Stimulated activated CD8-positive, alpha-beta memory T cell treated with anti-CD3 and anti-CD28 coated beads, Interleukin-4, amount 100 ng/mL, for 24 hours (primary cell): Measurements from ENCODE around the gene ZNF25.
"Not testable (repeated sequence)": the region's sequence is repeated elsewhere in the genome, so short reads cannot be mapped to it uniquely, and the experiment has no call there.

Source experiments
- DNase-seq: peaks from one replicate; pipeline ENCODE4 v3.0.0-alpha.2; 2020; ENCODE audit warnings: low read depth

The ZNF25 gene

DNA sequence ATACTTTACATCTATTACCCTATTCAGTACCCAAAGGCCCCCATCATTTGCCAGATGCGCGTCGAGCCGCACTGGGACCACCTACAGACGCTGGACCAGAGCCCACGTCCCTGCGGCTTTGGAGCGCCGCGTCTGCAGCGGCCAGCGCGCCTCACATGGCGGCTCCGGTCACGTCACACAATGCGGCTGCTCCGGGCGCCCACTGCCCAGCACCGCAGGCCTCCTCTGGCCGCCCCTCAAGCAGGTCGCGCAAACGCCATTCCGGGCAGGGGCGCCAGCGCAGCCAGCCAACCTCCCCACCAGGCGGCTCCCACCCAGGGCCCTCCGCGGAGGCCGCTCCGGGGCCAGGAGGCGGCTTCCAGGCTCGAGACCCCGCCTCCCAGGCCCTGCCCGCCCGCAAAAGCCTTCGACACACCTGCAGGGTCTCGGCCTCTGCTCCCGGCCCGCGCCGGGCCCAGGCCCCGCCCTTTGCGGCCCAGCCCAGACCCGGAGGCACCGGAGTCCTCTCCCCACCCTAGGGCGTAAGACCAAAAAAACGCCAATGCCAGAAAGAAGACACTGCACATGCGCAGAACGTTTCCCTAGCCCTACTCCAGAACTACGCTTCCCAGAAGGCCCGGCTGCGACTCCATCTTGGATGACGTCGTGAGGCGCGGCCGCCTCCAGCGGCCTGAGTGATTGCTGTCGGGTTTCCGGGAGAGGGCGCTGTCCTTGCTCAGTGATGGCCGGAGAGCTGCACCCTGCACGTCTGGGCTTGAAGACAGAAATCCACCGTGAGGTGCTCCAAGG, at the start of gene ZNF25:
TSS of gene ZNF25 (minus strand) at position 557 of the 789 bp plus-strand sequence. CDS start 4,925 bp downstream, outside the sequence.
- DNase-seq, result peak; percentile 93

DNA sequence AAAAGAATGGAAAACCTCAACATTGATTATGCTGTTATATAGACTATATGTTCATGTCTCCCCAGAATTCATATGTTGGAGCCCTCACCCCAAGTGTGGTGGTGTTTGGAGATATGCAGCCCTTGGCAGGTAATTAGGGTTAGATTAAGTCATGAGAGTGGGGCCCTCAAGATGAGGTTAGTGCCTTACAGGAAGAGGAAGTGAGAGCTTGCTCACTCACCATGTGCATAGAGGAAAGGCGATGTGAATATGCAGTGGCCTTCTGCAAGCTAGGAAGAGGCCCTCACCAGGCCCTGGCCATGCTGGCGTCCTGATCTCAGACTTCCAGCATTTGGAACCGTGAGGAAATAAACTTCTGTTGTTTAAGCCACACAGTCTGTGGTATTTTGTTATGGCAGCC, 48.8 kb upstream of the ZNF25 start:
- DNase-seq, result no peak

DNA sequence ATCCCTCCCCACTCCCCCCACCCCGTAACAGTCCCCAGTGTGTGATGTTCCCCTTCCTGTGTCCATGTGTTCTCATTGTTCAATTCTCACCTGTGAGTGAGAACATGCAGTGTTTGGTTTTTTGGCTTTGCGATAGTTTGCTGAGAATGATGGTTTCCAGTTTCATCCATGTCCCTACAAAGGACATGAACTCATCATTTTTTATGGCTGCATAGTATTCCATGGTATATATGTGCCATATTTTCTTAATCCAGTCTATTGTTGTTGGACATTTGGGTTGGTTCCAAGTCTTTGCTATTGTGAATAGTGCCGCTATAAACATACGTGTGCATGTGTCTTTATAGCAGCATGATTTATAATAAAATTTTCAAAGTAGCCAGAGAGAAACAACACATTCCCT, 42.7 kb upstream of the ZNF25 start:
- not testable (repeated sequence) for DNase-seq

DNA sequence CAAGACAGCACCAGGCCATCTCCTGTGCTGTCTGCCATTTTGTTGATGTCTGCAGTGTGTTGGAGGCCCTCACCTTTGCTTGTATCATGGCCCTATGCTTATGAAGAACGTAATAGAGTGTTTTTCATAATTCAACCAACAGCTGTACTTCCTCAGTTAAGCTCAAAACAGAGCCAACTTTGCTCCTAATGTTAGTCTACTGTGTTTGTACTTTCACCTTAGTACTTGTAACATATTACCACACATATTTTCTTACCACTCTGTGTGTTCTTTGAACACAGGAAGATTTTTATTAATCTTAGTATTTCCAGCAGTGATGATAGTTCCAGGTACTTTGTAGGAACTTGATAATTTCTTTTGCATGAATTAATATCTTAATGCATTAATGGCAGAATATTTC, 39.9 kb upstream of the ZNF25 start:
- DNase-seq, result no peak

DNA sequence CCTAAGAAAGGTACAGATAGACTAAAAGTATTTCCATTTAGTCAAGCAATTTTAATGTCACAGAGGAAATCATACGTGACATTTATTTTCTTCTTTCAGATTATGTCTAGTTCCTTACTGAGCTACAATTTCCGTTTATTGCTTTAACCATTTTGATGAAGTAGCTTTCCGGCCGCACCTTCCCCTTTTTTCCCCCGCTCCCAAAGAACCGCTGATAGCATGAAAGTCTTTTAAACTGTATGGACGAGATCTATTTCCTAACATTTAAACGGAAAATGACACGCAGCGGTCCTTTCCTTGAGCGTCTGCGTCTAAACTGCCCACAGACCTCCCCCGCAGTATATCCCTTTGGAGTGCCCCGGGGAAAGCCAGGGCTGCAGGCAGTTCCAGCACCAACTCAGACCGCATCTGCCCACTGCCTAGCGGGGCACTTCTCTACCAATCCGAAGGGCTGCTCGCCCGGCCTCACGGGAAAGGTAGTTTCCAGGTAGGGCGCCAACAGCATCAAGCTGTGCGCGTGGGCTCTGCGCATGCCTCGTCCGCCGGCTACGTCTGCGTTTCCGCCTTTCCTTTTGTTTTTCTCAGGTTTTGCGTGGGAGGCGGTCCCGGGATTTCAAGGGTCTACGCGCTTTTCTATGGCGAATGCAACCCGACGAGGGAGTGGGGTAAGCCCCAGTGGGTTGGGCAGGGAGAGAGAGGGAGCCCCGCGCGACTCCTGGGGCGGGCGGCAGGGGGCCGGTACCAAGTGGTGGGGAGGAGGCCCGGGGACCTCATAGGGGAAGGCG, 33.9 kb upstream of the ZNF25 start, which contains the start of gene ZNF33A:
TSS of gene ZNF33A (plus strand) at position 557 of the 785 bp plus-strand sequence. CDS start 1,667 bp downstream, outside the sequence.
- peak; percentile 88 for DNase-seq

DNA sequence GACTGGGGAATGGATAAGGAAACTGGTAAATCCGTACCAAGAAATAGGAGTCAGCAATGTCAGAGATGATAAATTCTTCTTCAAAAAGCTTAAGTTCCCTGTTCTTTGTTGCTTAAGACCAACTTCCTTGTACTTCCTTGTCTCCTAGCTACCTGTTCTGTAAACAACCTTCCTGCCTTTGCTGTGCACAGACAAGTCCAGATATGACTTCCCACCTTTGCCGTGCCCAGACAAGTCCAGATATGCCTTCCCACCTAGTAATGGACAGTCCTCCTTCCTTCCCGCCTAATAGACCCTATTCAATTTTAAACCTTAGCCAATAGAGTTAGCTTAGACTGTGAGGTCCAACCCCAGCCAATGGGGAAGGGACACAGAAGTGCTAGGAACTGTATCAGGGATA, 31.5 kb upstream of the ZNF25 start:
- no peak for DNase-seq

DNA sequence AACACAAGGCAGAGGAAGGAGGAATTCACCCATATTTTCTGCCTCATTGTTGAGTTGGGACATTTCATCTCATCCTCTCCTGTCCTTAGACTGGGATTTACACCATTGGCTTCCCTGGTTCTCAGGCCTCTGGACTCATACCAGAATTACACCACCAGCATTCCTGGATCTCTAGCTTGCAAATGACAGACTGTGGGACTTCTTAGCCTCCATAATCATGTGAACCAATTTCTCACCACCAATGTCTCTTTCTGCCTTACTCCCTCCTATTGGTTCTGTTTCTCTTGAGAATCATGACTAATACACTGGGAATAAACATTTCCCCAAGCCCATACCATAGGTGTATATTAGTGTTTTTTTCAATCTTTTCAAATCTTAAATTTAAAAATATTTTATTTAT, 31.1 kb upstream of the ZNF25 start:
- no peak for DNase-seq

DNA sequence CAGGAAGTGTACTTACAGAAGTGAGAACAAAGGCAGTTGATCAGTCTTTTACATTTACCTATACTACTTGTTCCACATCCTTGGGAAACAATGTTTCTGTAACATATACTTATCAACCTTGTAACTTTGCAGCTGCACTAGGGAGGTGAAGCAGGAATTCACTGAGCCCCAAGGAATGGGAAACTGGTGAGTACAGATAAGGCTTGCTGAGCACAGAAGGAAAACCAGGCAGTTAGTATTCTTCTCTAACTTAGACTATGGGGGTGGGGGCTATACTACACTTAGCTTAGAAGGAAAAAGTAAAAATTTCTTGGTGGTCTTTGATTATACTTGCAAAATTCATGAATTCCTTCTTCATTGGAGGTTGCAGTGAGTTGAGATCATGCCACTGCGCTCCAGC, 27.1 kb upstream of the ZNF25 start:
- no peak for DNase-seq

DNA sequence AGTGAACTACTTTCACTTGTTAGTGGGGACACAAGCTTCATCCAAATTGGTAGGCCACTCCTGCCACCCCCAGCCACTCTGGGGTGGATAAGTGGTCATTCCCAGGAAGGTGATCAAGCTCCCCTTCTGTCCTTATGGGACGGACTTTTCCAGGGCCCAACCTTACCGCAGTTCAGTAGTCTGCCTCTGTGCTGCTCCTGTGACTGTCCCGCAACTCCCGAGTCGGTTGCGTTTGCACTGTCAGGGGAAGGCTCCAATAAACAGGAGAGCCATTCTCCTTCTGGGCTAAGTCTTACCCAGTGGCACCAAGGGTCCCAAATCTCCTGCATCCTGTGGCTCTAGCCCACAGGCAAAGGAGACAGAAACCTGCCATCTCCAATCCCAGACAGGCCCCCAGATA, 26.6 kb upstream of the ZNF25 start:
- DNase-seq, result no peak

DNA sequence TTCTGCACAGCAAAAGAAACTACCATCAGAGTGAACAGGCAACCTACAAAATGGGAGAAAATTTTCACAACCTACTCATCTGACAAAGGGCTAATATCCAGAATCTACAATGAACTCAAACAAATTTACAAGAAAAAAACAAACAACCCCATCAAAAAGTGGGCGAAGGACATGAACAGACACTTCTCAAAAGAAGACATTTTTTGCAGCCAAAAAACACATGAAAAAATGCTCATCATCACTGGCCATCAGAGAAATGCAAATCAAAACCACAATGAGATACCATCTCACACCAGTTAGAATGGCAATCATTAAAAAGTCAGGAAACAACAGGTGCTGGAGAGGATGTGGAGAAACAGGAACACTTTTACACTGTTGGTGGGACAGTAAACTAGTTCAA, 24.0 kb upstream of the ZNF25 start:
- DNase-seq, result not testable (repeated sequence)

DNA sequence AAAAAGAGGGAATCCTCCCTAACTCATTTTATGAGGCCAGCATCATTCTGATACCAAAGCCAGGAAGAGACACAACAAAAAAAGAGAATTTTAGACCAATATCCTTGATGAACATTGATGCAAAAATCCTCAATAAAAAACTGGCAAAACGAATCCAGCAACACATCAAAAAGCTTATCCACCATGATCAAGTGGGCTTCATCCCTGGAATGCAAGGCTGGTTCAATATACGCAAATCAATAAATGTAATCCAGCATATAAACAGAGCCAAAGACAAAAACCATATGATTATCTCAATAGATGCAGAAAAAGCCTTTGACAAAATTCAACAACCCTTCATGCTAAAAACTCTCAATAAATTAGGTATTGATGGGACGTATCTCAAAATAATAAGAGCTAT, 22.5 kb upstream of the ZNF25 start:
- not testable (repeated sequence) for DNase-seq

DNA sequence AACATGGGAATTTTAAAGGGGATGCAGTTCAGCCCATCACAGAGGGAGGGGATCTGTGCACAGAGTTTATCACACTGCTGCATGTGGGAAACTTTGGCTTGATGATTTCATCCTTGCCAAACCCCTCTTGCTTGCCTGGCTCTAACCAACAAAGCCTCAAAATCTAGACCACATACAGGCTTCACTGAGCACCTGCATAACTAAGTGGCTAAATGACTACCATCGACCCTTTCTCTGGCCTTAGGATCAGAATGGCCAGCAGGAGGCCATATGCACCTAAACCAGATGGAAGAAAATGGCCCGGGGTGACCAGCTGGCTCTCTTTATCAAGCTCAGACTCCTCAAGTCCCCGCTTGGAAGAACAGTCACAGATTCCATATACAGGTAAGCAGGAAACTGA, 15.6 kb upstream of the ZNF25 start:
- no peak for DNase-seq

DNA sequence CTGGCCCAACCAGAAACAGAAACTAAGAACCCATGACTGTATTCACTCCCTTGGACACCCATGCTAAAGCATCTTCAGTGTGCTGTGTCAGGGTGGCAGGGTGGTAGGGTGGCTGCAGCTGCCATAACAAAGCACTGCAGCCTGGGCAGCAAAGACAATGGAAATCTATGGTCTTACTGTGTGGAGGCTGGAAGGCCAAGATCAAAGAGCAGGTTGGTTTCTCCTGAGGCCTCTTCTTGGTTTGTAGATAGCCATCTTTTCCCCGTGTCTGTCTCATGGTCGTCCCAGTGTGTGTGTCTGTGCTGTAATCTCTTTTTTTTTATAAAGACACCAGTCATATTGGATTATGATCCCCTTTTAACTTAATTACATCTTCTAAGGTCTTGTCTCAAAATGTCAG, 15.2 kb upstream of the ZNF25 start:
- DNase-seq, result no peak

DNA sequence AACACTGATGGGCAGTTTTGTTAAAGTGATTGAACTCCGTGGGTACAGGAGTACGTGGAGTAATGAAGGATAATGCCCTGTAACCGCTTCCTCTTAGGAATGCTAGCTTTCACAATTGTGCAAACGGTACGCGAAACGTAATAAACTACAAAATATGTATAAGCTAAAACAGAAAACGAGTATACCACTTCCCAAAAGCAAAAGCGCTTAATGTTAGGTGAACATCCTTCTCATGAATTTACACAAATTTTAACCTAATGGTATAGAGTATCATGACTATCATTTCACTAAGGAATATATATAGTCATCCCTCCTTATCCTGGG, 395 bp upstream of the ZNF25 start:
- no peak for DNase-seq

DNA sequence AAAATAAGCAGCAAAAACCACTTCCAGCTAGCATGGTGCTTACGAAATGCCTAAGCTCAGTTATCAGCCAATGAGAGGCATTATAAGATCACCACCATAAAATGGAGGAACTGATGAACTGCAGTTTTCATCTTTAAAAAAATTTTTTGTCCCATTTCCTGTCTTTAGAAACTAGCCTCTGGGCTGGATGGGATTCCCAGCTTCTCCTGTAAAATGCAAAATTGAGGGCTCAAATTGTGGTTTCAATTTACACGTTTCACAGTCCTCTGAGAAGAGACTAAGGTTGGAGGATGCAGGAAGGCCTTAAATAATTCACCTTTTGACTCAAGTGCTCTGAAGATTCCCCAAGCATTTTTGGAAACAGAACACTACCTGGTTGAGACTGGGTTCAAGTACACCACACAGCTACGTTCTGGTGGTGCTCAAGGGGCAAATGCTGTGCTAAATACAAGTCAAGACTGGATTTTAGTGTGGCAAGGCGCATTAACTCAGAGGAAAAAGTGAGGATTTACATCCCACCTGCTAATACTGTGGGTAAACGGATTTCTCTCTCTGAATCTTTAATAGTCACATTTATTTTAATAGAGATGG, 951 bp downstream of the ZNF25 start:
- DNase-seq, result no peak

DNA sequence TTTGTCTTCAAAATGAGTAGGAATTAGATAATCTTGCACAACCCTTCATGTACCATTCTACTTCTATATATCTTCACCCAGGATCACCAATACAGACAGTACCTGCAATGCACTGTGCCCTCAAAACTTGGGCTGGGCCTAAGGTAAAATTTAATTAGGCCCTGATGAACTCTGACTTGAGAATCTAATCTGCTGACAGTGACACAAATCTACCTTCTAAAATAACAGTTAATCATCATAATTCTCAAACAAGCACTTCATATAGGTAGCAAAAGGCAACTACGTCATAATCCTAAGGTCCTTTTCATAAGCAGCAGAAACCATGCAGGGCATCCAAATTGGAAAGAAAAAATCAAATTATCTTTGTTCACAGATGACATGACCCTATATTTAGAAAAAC, 4.1 kb downstream of the ZNF25 start:
- no peak for DNase-seq

DNA sequence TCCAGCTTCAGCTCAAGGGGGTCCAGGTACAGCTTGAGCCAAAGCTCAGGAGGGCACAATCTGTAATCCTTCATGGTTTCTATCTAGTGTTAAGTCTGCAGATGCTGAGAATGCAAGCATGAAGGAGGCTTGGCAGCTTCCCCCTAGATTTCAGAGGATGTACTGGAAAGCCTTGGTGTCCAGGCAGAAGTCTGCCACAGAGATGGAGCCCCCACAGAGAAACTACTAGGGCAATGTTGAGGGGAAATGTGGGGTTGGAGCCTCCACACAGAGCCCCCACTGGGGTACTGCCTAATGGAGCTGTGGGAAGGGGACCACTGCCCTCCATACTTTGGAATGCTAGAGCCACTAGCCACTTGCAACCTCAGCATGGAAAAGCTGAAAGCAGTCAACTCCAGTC, 11.4 kb downstream of the ZNF25 start:
- no peak for DNase-seq

DNA sequence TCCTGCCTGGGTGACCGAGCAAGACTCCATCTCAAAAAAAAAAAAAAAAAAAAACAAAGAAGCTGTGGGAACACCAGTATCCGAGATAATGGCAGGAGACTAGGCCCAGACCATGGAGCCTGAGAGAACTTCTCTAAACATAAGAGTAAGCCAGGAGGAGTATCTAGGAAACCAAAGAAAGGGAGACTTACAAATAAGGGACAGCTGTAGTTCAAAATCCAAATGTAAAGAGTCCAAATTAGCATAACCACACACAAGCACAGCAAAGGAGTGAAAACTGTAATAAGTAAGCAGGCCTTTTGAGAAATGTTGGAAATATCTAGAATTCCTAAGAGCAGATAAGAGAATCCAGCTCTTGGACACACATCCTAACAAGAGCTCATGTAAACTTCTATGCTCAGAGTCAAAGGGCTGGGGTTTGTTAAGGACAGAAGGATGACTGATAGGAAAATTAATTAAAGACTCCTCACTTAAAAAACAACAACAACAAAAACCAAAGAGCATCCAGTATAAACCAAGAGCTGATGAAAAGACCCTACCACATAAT, 15.8 kb downstream of the ZNF25 start:
- DNase-seq, result no peak

DNA sequence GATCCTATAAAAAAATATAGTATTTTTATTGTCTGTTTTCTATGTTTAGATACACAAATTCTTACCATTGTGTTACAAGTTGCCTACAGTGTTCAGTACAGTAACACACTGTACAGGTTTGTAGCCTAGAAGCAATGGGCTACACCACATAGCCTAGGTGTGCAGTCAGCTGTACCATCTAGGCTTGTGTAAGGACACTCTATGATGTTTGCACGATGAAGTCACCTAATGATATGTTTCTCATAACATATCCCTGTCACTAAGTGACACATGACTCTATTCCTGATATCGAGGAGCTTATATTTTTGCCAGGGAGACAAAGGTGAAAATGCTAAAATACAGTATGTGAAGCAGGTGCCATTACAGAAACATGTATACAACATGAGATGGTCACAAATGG, 18.6 kb downstream of the ZNF25 start:
- no peak for DNase-seq

DNA sequence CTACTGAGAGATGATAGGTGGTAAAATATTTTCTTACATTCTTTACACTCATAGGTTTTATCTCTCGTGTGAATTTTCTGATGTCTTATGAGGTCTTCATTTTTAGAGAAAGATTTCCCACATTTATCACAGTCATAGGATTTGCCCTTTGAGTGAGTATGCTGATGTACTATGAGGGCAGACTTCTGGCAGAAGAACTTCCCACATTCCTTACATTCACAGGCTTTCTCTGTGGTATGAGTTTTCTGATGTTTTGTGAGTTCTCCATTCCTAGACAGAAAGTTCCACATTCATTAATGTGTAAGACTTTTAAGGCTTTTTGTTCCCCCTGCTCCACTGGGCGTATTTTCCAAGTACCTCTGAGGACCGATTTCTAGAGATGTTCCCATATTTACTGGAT, 23.5 kb downstream of the ZNF25 start:
- DNase-seq, result no peak

DNA sequence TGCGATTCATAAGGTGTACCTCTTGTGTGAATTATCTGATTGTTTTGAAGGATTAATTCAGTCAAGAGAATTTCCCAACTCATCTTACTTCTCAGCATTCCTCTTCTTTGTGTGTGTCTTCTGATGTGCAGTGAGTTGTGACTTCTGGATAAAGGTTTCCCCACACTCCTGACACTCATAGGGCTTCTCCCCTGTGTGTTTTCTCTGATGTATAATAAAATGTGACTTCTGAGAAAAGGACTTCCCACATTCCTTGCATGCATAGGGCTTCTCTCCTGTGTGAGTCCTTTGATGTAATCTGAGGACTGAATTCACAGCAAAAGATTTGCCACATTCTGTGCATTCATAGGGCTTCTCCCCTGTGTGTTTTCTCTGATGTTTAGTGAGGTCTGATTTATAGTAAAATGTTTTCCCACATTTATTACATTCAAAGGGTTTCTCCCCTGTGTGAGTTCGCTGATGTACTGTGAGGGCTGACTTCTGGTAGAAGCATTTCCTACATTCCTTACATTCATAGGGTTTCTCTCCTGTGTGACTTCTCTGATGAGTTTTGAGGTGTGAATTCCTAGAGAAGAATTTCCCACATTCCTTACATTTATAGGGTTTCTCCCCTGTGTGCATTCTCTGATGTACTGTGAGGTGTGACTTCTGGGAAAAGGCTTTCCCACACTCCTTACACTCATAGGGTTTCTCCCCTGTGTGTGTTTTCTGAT, 24.2 kb downstream of the ZNF25 start:
- DNase-seq, result no peak

DNA sequence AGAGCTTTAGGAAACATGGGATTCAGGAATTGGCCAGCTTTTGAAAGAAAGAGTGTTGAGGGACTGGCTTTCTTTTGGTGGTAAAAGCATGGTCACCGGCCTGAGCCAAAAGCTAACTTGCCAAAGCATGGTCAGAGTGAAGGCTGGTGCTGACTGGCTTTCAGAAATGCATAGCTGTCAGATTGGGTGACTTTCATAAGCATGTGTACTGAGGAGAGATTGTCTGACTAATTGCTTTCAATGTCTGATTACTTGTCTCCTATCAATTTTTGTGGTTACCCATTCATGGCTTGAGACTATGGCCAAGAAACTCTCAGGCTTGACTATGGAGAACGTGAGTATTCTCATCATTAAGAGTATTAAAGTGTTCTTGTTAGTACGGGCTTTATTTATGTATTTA, 28.2 kb downstream of the ZNF25 start:
- DNase-seq, result no peak
